ENCODE results near the gene MYO5B. TPM values are rescaled to one million over a fixed set of nuclear protein-coding genes. Genes with fewer than 3 reads are reported as not detected.
"Not testable (repeated sequence)": the region's sequence is repeated elsewhere in the genome, so short reads cannot be mapped to it uniquely, and the experiment has no call there.

The MYO5B gene
- total RNA-seq, 1 donor from 2014 or later: 46.2 TPM

DNA sequence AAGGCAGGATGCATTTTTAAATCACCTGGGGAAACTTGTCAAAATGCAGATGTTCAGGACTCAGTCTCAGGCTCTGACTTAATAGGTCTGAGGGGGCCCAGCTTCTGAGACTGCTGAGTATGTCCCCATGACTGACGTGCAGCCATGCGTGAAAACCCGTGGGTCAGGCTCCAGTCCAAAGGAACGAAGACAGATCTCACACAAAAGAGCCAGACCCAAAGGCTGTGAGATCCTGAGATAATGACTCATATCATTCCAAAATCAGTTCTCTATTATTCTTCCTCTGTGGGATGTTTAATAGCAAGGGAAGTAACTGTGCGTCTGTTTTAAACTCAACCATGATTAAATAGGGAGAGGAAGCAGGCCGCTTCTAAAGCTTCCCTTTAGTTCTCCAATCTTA is 274.2 kb downstream of the MYO5B start:
- no peak for DNase-seq (ENCODE audit: low spot score)

DNA sequence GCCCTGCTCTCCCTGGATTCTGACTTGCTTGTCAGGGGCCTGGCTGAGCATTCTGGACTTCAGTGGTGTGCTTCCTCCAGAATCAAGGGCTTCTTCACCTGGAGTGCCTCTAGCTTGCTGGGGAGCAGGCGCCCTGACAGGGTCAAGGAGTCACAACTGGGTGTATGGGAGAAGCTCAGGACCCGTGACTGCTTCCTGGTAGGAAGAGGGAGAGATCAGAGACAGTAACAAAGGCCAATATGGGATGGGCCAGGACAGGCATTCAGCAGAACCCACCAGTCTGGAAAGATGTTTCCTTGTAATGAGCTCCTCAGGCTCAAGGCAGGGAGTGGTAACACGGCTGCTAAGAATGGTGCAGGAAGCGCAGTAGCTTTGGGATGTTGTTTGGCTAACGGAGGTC is 277.2 kb downstream of the MYO5B start:
- DNase-seq (ENCODE audit: low spot score): no peak

DNA sequence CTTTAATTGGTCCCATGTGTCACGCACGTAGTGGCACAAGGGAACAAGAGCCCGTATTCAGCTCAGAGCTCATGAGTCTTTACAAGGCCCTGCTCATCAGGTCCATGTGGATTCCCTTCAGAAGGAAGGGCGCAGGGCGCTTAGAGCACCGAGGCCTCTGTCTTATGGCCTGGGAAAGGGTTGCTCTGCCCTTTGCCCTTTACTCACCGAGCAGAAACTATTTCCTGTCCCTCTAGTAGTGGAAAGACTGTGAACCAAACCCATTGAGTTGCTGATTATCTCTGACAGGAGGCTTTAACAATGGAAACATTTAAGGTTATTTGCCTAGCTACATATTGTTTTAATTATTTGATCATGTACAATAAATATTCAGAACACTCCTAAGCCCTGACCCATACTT is 279.6 kb downstream of the MYO5B start:
- DNase-seq (ENCODE audit: low spot score): no peak

DNA sequence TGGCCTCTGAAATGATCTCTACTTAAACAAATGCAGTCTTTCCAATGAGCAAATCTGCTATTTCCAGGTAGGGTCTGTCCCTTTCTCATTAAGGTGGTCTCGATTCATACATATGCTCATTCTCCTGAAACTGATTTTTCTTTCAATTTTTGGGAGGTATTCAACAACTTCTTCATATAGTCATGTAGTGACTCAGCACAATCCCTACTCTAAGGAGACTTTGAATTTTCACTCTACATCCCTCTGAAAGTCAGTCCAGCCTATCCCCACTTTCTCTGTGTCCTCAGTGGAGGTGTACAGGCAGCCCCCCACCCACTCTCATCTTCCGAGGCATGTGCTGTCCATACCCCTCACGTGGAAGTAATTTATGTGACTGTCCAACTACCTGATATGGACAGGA is 281.7 kb downstream of the MYO5B start:
- no peak for DNase-seq (ENCODE audit: low spot score)

DNA sequence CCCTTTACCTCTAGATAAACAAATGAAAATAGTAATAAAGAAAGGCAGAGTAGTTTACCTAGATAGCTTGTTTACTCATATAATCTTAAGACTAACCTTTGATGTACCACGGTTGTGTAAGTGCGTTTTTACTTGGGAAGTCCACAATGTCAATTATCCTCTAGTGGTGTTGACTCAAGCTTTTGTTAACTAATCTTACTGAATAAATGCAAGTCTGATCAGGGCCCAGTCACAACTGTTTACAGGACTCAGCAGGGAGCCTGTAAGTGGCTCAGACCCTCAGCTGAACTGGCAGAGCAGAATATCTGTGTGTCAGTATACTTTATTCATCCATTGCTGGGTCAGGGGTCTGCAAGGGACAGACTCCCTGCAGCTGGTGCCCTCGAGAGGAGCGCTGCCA is 283.5 kb downstream of the MYO5B start:
- no peak for DNase-seq (ENCODE audit: low spot score)

DNA sequence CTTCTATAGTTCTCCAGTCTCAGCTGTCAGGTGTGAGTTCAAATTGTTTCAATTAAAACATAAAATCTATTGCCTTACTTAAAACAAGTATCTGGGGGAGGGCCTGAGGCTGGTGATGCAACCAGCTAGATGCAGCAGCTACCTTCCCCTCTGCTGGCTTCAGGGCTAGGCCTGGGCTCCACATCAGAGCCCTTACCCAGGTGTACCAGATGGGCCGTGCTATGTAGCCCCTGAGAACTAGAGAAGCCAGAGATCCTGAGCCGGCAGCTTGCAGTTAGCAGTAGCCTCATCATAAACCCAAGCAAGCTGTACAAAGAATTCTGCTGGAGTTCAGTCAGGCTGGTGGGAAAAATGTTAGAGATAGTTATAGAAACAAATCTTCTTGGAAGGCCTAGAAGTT is 284.0 kb downstream of the MYO5B start:
- no peak for DNase-seq (ENCODE audit: low spot score)

DNA sequence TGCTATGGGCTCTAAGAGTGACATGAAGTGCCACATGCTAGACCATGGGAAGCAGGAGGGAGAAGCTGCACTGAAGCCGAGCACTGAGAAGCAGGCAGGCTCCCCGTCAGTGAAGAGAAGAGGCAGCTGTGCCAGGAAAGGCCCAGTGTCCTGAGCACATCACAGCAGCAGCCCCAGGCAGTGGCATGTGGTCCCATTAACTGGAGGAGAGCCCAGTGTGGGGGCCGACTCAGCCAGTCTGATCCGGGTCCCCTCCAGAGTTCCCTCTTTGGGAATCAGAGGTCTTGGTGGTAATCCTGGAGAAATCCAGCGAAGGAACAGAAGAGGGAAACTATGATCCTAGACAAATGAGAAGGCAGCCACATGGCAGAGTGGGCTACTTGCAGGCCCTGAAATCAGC is 284.9 kb downstream of the MYO5B start:
- DNase-seq (ENCODE audit: low spot score): no peak

DNA sequence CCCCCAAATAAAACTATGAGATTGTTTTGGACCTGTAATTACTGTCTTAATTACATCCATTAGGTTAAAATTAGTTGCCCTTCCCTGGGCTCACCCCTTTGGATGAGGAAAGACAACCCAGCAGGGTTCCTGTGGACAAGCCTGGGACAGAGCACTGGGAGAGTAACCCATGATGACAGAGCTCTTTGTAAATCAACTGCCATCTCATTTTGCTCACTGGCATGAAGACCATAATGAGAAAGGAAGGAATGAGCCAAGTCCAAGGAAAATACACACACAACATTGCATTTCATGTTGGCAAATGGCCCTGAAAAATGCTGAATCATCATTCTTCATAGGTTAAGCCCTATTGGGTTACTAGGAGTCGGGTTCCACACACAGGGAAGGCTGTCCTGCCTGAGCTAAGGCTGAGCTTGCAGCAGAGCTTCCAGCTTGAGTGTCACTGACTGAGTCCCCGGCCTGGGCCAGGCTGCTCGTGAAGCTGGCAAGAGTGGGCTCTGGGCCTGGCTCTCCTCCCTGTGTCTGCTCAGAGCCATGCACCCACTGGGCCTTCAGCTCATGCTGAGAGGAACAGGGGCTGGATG is 287.5 kb downstream of the MYO5B start:
- no peak for DNase-seq (ENCODE audit: low spot score)

DNA sequence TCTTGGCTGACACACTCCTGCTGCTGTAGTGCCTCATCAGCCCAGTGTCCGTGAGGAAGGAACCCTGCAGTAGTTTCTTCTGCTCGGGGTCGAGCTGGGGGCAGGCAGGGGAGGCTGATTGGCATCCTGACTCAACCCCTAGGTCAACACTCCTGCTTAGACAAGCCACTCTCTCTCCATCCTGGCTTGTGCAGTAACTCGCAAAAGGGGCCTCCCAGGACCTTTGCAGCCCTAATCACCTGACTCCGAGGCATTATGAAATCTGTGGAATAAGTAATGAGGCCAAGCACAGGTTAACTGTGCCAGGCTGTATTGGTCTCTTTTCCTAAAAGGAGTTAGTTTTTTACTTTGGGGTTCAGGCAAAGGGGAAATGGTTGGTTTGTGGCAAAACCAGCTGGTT is 289.2 kb downstream of the MYO5B start:
- DNase-seq (ENCODE audit: low spot score): no peak

DNA sequence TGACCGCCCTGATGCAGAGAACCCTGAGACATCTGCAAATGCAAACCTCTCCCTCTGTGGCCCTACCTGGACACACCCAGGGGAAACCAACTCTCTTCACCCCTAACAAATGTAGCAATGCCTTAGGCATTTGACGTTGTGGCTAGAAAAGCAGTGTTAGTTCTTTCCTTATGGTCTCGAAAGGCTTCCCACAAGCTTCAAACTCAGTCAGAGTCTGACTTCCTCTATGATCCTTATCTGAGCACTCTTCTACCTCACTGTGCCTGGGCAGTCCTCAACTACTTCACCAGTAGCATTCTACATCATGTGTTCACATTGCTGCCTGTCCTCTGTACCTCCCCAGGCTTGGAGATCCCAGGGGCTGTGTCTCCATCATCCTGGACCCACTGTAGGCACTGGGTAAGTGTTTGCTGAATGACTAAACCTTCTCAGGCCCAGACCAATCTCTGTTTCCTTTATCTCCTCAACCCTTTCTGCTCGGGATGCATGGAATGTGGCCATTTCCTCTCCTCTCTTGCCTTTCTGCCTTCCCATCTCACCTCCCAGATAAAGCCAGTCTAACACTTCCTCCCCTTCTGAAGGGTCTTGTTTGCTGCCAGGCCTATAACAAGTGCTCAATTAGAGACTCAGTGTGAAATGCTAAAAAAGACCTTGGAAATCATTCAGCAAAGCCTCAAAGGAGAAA is 289.9 kb downstream of the MYO5B start:
- no peak for DNase-seq (ENCODE audit: low spot score)

DNA sequence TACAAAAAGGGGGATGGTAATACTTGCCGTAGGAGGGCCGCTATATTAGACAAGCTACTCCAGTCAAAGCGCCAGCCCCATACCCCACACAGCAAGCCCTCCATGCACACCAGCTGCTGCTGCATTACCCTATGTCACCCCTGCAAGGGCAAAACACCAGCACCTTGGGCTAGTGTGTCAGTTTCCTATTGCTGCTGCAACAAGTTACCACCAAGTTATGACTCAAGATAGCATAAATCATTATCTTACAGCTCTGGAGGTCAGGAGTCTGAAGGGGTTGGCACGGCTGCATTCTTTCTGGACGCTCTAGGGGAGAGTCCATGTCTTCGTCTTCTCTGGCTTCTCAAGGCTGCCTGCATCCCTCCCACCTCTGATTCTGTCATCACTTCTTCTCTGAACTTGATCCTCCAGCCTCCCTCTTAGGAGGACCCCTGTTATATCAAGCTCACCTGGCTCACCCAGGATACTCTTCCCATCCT is 293.0 kb downstream of the MYO5B start:
- no peak for DNase-seq (ENCODE audit: low spot score)

DNA sequence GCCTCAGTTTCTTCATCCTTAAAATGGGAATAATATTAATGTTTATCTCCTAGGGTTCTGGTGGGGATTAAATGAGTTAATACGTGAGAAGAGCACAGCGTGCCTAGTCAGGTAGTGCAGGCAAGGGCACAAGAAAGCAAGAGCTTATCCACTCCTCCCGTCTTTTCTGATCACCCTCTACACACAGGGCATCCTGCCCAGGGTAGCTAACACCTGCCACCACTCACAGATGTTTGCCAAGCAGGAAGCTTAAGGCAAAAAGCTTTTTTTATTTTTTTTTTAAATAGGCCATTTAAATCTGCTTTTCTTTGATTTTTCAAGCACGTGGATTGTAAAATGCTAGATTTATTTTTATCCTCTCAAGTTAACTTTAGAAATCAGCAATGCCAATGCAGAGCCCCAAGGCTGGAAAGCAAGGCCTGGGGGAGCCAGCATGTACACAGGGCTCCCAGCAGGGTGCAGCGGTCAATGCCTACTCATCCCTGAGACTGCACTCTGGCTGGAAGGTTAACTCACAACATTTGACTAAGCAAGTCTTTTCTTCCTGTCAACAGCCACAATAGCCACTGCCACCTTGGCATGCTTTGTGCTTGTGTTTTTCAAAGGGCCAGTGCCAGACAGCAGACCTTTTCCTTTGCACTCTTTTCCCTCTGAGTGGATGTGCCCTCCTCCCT is 295.2 kb downstream of the MYO5B start:
- no peak for DNase-seq (ENCODE audit: low spot score)

DNA sequence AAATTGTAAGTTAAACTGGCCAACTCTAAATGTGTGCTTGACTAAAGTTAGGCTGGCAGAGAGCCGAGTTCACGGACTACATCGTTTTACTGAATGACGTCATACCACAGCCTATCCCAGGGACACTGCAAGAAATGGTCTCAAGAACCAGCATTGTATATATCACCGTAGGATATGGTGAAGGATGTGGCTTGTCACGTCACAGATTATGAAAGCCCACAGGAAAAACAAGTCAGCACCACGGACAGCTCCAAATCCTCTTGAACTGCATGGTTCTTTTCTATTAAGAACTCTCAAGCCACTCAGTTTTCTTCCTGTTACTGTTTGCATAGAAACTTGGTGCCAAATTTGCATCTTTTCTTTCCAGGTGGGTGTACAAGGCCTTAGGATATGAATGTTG is 296.5 kb downstream of the MYO5B start:
- no peak for DNase-seq (ENCODE audit: low spot score)

DNA sequence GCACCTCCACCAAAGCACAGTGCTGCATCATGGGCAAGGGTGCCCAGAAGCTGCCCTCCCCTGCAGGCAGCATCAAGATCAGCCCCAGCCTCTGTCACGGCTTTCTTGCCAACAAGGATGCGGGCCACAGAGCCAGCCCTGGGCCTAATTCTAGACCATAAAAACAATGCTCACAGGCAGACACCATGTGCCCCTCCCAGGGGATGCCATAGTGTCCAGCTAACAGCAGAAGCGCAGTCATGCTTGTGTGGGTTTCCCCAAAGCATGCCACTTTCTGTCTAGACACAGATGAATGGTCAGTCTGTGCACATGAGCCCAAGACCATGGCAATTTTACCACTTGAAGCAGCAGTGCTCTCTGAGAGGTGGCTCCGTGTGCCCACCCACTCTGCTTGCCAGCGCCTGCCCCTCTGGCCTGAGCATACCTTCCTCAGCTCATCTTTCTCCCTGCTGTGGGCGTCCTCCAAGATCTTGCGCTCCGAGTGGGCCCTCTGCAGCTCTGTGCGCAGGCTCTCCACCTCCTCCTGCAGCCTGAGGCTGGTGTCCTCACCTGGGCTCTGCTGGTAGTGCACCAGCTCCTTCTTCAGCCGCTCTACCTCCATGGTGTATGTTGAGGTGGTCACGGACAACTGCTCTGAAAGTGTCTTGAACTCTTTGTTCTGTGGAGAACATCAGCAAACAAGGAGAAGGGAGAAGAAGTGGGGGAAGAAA is 300.3 kb downstream of the MYO5B start:
- DNase-seq (ENCODE audit: low spot score): no peak

DNA sequence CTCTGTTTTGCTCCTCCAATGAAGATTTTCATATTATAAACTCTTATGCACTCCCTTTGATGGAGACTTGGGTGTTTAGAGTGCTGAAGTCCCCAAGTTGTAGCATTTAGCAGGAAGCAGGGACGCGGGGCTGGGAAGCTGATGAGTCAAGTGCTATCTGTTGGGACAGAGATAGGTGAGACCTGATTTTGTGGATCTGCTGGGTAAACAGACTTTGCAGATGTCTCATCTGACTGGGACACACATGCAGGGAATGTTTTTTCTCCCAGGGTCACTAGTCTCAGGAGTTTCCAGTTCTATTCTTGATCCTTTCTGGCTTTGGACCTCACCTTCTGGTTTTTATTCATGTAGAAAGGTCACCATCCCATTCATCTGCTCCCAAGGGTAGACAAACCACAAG is 301.9 kb downstream of the MYO5B start:
- no peak for DNase-seq (ENCODE audit: low spot score)

DNA sequence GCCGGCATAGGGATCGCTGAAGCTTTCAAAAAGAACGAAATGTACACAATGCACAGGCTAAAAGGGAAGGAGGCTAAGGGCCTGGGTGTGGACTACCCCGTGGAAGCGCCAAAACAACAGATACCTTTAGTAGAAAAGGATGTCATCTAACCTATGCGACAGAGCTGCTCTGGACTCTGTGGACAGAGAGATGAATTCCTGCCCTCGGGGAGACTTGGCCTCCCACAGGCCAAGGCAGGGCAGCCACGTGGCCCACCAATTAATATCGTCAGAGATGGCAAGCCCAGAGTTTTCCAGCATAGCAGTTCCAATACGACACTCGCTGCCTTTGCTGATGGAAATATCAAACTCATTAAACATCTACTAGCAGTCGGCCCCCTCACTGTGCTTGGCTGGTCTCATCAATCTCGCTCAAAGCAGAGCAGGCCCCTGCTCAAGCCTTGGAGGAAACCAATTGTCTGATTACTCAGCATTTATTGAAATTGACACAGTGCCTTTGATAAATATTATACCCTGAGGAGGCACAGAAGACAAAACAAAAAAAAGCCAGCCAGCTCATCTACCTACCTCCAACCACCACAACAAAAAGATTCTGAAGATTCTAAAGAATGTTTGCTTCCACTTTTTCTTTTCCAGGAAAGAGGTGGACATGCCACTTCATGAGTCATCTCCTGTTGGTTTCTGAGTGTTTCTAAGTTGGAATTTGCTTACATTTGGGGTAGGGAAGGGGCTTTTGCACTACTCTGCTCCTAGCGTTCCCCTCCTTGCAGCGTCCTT is 302.6 kb downstream of the MYO5B start:
- DNase-seq (ENCODE audit: low spot score): no peak

DNA sequence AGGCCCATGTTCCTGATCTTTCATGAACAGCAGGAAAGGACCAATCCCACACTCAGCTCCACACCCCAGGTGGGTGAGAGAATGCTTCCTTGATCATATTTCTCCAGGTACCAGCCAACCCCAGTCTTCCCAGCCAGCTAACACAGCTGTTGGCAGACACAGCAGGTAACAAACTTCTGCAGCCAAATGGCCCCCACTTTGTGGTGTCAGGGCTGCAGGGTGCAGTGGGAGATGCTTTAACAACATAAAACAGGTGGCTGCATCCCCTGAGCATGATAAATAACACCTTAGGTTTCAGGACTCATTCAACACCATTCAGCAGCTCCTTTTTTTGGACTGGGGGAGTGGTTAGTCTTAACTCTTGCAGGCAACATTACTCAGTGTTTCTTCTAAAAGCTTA is 304.9 kb downstream of the MYO5B start:
- DNase-seq (ENCODE audit: low spot score): no peak

DNA sequence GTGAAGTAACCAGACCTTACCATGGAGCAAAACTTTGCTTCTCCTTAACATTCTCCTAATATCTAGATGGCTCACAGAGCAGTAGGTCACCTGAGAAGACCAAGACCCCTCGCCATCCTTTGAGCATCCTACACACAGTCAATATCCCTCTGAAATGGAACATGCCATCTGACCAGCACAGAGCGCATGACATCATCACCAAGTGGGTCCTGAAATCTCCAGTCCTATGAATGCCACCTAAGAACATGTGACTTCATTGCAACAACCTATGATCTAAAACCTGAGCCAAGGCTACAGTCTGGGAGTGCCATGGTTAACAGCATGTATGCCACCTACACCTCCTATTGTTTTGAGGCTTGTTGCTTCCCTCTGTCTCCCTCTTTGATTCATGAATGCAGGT is 305.4 kb downstream of the MYO5B start:
- DNase-seq (ENCODE audit: low spot score): not testable (repeated sequence)

DNA sequence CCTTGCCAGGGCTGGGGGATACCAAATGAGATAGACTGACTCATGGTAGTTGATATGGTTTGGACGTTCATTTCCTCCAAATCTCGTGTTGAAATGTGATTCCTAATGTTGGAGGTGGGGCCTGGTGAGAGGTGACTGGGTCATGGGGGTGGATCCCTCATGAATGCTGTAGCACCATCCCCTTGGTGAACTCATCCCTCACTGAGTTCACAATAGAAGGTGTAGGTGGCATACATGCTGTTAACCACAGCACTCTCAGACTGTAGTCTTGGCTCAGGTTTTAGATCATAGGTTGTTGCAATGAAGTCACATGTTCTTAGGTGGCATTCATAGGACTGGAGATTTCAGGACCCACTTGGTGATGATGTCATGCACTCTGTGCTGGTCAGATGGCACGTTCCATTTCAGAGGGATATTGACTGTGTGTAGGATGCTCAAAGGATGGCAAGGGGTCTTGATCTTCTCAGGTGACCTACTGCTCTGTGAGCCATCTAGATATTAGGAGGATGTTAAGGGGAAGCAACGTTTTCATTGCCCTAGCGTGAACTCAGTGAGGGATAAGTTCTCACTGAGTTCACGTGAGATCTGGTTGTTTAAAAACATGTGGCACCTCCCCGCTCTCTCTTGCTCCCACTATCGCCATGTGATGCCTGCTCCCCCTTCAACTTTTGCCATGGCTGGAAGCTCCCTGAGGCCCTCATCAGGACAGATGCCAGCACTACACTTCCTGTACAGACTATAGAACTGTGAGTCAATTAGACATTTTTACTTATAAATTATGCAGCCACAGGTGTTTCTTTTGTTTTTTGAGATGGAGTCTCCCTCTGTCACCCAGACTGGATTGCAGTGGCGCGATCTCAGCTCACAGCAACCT is 307.8 kb downstream of the MYO5B start:
- no peak for DNase-seq (ENCODE audit: low spot score)

DNA sequence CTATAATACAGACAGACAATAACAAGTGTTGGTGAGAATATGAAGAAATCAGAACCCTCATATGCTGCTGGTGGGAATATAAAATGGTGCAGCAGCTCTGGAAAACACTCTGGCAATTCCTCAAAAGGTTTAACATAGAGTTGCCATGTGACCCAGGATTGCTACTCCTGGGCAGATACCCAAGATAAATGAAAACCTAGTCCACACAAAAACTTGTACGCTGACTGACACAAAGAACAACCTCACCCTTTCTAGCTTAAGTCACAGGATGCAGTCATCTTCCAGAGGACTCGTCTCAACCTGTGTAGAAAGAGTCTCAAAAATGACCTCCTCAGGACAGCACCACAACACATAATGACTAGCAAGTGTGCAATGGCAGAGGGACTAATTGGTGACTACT is 310.0 kb downstream of the MYO5B start:
- DNase-seq (ENCODE audit: low spot score): no peak

DNA sequence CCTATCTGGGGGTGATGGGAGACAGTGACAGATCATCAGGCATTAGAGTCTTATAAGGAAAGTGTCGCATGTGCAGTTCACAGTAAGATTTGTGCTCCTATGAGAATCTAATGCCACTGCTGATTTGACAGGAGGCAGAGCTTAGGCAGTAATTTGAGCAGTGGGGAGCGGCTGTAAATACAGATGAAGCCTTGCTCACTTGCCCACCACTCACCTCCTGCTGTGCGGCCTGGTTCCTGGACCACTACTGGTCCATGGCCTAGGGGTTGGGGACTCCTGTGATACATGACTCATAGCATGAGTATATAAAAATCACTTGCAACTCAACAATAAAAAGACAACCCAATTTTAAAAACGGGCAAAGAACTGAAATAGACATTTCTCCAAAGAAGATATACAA is 310.5 kb downstream of the MYO5B start:
- DNase-seq (ENCODE audit: low spot score): no peak

Measured in ureter (tissue), 1 donor.